Measurements from ENCODE around the gene VTI1A.

DNA sequence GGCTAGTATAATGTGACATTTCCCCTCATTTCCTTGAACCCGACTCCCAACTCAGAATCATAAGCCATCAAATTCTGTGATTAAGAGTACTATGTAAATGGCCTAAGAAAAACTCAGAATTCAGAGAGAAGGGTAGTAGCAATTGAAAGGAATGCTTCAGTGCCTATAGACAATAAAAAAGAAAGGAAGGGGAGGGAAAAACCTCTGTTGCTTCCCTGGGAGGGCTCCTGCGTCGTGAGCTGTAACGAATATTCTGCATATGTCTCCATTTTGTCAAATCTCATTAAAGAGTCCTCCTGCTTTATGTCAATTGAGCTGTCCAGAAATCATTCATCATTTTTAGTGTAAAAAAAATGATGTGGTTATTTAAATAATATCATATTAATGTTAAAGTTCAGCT is 223.0 kb downstream of the VTI1A start:
- TF ChIP-seq ELF1 (IDR thresholded peaks at IDR 0.05) (no peak), TEAD4 (IDR thresholded peaks at IDR 0.05; ENCODE audit: borderline replicate concordance, insufficient read depth) (no peak), RXRA (IDR thresholded peaks at IDR 0.05; ENCODE audit: borderline replicate concordance, low read depth) (no peak), TAF1 (IDR thresholded peaks at IDR 0.05; ENCODE audit: borderline replicate concordance, low read depth, low read length) (no peak), SMC3 (IDR thresholded peaks at IDR 0.05; ENCODE audit: low read depth, low read length) (no peak), RCOR1 (IDR thresholded peaks at IDR 0.05; ENCODE audit: low read length) (no peak), SIN3A (IDR thresholded peaks at IDR 0.05; ENCODE audit: borderline replicate concordance, low read depth, low read length) (no peak), GATA2 (CRISPR knock-in tag; IDR thresholded peaks at IDR 0.05) (no peak)
- TF ChIP-seq, protein P1, sequence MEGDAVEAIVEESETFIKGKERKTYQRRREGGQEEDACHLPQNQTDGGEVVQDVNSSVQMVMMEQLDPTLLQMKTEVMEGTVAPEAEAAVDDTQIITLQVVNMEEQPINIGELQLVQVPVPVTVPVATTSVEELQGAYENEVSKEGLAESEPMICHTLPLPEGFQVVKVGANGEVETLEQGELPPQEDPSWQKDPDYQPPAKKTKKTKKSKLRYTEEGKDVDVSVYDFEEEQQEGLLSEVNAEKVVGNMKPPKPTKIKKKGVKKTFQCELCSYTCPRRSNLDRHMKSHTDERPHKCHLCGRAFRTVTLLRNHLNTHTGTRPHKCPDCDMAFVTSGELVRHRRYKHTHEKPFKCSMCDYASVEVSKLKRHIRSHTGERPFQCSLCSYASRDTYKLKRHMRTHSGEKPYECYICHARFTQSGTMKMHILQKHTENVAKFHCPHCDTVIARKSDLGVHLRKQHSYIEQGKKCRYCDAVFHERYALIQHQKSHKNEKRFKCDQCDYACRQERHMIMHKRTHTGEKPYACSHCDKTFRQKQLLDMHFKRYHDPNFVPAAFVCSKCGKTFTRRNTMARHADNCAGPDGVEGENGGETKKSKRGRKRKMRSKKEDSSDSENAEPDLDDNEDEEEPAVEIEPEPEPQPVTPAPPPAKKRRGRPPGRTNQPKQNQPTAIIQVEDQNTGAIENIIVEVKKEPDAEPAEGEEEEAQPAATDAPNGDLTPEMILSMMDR (IDR thresholded peaks at IDR 0.05) = no peak
- TF ChIP-seq, protein P2, sequence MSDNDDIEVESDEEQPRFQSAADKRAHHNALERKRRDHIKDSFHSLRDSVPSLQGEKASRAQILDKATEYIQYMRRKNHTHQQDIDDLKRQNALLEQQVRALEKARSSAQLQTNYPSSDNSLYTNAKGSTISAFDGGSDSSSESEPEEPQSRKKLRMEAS (IDR thresholded peaks at IDR 0.05; ENCODE audit: low read depth) = no peak
